ENCODE data around the gene SMAD3. TPM values are rescaled to one million over a fixed set of nuclear protein-coding genes. Genes with fewer than 3 reads are reported as not detected.

The SMAD3 gene
- total and polyA plus RNA-seq, 2 of the 4 experiments (the other 2 are of a cell fraction), result 71.0 to 177 TPM

DNA sequence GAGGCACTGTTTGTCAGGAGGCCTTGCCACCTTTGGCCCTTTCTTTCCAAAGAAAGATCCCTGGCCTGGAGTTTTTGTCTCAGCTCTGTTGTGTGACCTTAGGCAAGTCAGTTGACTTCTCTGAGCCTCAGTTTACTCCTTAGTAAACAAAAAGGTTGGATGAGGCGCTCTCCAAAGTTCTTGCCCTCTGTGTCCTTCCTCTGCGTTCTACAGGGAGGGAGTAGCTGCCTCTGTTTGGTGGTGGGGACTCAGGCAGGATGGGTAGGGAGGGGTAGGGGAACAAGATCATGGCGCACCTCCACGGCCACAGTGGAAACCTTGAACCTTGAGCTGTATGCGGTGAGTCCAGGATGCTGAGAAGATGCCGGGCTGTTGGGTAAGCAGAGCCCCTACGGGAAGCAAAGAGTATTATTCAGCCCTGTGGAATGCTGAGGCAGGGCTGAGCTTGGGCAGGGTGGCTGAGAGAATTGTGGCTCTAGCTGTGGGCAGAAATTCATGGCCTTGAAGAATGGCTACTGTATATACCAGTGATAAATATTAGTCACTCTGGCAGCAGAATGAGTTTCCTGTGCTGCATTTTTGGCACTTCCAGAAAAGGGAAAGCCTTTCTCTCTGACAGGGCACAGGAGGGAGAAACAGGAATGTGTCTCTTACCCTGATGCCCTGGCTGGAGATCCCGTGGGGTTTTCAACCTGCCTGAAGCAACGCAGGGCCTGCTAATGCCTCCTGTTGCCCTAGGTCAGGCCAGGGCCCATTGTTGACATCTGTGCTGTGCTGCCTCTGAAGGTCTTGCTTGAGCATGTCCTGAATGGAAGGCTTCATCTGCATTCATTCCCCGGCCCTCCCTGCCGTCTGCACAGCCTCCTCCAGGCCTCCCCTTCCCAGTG, 39.9 kb downstream of the SMAD3 start:
- peak overlapping the region; percentile 87 for H4K5ac ChIP-seq (ENCODE audit: low read depth, low read length)
- peak overlapping the region; percentile 97 for H3K4ac ChIP-seq (ENCODE audit: low read depth, low read length)
- peak overlapping the region; percentile 97 for H3K27ac ChIP-seq (ENCODE audit: insufficient read depth, low read length)
- H3K56ac ChIP-seq (ENCODE audit: extremely low read depth, insufficient read depth, low read length), result peak overlapping the region; percentile 97
- peaks cover 66% of the 10 kb centered on the region for H3K9me1 ChIP-seq (ENCODE audit: insufficient read depth, low read length)
- peak overlapping the region; percentile 99 for H4K91ac ChIP-seq (ENCODE audit: insufficient read depth, low read depth, low read length)
- H2BK5ac ChIP-seq (ENCODE audit: low read depth, low read length, poor library complexity, severe bottlenecking), result peak overlapping the region; percentile 98
- no peaks in the 10 kb centered on the region for H3K9me3 ChIP-seq (ENCODE audit: control insufficient read depth, insufficient read depth, low read length)
- peak overlapping the region; percentile 94 for H2BK120ac ChIP-seq (ENCODE audit: low read depth, low read length)
- CTCF ChIA-PET, result no interaction called here
- peak overlapping the region; percentile 59 for H2AFZ ChIP-seq (replicated peaks; ENCODE audit: low read length, poor library complexity)
- POLR2A ChIA-PET (ENCODE audit: unreplicated experiment), result no interaction called here
- H2BK20ac ChIP-seq (ENCODE audit: low read depth, low read length), result peak overlapping the region; percentile 89
- peak overlapping the region; percentile 92 for H2BK15ac ChIP-seq (ENCODE audit: low read depth, low read length)
- H2AK5ac ChIP-seq (ENCODE audit: low read depth, low read length), result peak overlapping the region; percentile 98
- peak overlapping the region; percentile 82 for H3K18ac ChIP-seq (ENCODE audit: low read depth, low read length)
- peak overlapping the region; percentile 98 for H3K23ac ChIP-seq (ENCODE audit: low read depth, low read length)
- intact Hi-C loops (cut with micrococcal nuclease), result no loop called here
- peak overlapping the region; percentile 97 to 98 for H4K8ac ChIP-seq (ENCODE audit: low read depth in 2 of 2, low read length in 2 of 2)
- H3K14ac ChIP-seq (replicated peaks; ENCODE audit: low read depth, low read length), result peak overlapping the region; percentile 94
- peaks cover 32% of the 10 kb centered on the region for H3K36me3 ChIP-seq (ENCODE audit: control insufficient read depth, insufficient read depth, low read length)
- H3K4me2 ChIP-seq (ENCODE audit: low read depth, low read length), result peak overlapping the region; percentile 22
- H3K27me3 ChIP-seq (ENCODE audit: control insufficient read depth, insufficient read depth, low read length), result no peaks in the 10 kb centered on the region
- H3K79me1 ChIP-seq (ENCODE audit: low read depth in 1 of 2, low read length in 2 of 2), result peaks cover 34 to 88% of the 10 kb centered on the region in 2 experiments
- 17% methylated on average over 10 of the region's 11 CpGs; no CpG with 5 or more reads in 1 of the 2 experiments for WGBS, 2 experiments (ENCODE audit: extremely low coverage in 2 of 2, insufficient read length in 1 of 2)
- DNase-seq (peak; percentile 99), ATAC-seq (ENCODE audit: low read depth) (peak; percentile 60)
- no peak overlapping the region for H3K4me3 ChIP-seq (ENCODE audit: insufficient read depth, low read depth, low read length)
- BruUV-seq (replicated peaks), result no TSS peak
- dilution Hi-C loops (cut with HindIII; ENCODE audit: low sequenced_read_pairs, unreplicated experiment), result no loop called here
- peaks cover 67% of the 10 kb centered on the region for H4K20me1 ChIP-seq (ENCODE audit: insufficient read depth, low read length)
- TF ChIP-seq RCOR1 (IDR thresholded peaks at IDR 0.05; ENCODE audit: insufficient replicate concordance, low read length) (peak; percentile 92), MXI1 (IDR thresholded peaks at IDR 0.05; ENCODE audit: borderline replicate concordance, low read depth, low read length) (no peak), FOS (IDR thresholded peaks at IDR 0.05; ENCODE audit: low read depth, low read length) (peak; percentile 91), POLR2A (IDR thresholded peaks at IDR 0.05; ENCODE audit: low read depth, low read length) (no peak), CEBPB (IDR thresholded peaks at IDR 0.05; ENCODE audit: low read depth, low read length) (peak; percentile 97), NFE2L2 (IDR thresholded peaks at IDR 0.05; ENCODE audit: low read depth, low read length) (peak; percentile 42; the same call in 1 of the 2 replicates), SMC3 (IDR thresholded peaks at IDR 0.05; ENCODE audit: low read depth, low read length) (peak; percentile 1), MAFK (IDR thresholded peaks at IDR 0.05; ENCODE audit: low read depth, low read length) (peak; percentile 71), RAD21 (IDR thresholded peaks at IDR 0.05; ENCODE audit: low read length) (peak; percentile 36), BHLHE40 (IDR thresholded peaks at IDR 0.05; ENCODE audit: low read depth, low read length) (peak; percentile 63; the same call in 1 of the 2 replicates), MAZ (IDR thresholded peaks at IDR 0.05; ENCODE audit: borderline replicate concordance, low read depth, low read length) (peak; percentile 88; the same call in 1 of the 2 replicates)
- TF ChIP-seq, protein P1, sequence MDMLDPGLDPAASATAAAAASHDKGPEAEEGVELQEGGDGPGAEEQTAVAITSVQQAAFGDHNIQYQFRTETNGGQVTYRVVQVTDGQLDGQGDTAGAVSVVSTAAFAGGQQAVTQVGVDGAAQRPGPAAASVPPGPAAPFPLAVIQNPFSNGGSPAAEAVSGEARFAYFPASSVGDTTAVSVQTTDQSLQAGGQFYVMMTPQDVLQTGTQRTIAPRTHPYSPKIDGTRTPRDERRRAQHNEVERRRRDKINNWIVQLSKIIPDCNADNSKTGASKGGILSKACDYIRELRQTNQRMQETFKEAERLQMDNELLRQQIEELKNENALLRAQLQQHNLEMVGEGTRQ (IDR thresholded peaks at IDR 0.05; ENCODE audit: low read depth, low read length), result no peak
- H3K4me1 ChIP-seq (ENCODE audit: control insufficient read depth, insufficient read depth, low read length), result peaks cover 78% of the 10 kb centered on the region
- H3K9ac ChIP-seq (ENCODE audit: low read depth, low read length), result peak overlapping the region; percentile 63
- H2AK9ac ChIP-seq (replicated peaks; ENCODE audit: low read depth, low read length, poor library complexity), result peak overlapping the region; percentile 63
- in situ Hi-C loops (cut with MboI; ENCODE audit: low sequenced_read_pairs), result loop anchor here (5.0 kb wide), 1 partner anchor 72 kb away; no protein-coding TSS in a partner anchor
